ENCODE measurements around the gene ZFP69B.

DNA sequence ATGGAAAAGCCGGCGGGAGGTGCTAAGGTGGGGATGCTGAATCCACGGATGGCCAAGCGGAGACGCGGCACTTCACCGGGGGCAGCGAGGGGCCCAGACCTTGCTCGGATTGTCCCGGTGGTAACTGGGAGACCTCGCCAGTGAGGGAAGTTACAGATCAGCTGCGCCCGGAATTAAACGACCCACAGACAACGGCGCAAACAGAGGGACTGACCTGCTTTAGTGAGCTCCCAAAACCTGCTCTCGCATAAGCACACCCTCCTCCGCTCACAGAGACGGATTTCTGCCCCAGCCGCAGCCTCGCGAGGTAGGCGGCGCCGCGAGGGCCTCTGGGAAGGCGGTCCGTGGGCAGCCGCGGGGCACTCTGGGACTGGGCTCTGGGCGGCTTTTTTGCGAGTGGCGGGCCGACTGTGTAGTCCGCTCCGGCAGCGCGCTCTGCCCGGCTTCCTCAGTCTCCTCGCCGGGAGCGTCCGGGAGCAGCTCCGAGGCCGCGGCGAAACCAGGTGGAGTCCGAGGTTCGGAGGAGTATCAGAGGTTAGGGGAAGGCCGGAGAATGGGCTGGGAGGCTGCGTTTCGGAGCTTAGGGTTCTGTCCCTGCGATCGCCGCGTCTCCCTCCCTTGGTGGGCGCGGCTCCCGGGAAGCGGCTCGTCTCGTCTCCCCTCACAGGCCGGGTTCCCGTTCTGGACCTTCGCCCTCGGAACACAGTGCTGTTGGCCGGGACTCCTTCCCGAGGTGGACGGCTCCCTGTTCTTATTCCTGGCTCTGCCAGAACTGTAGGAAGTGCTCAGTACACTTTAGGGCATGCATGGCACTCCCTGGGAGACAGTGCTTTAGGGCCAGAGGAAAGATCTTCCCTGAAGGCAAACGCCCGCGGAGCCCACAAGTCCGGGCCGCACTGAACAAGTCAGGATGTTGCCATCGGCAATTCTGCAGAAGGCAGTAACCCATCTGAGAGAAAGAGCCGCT lies 58.4 kb downstream of the ZFP69B start, which contains the start of gene EXO5:
- TF ChIP-seq, protein P1, sequence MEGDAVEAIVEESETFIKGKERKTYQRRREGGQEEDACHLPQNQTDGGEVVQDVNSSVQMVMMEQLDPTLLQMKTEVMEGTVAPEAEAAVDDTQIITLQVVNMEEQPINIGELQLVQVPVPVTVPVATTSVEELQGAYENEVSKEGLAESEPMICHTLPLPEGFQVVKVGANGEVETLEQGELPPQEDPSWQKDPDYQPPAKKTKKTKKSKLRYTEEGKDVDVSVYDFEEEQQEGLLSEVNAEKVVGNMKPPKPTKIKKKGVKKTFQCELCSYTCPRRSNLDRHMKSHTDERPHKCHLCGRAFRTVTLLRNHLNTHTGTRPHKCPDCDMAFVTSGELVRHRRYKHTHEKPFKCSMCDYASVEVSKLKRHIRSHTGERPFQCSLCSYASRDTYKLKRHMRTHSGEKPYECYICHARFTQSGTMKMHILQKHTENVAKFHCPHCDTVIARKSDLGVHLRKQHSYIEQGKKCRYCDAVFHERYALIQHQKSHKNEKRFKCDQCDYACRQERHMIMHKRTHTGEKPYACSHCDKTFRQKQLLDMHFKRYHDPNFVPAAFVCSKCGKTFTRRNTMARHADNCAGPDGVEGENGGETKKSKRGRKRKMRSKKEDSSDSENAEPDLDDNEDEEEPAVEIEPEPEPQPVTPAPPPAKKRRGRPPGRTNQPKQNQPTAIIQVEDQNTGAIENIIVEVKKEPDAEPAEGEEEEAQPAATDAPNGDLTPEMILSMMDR (IDR thresholded peaks at IDR 0.05): no peak
- TF ChIP-seq POLR2A (IDR thresholded peaks at IDR 0.05; ENCODE audit: low read length) (peak; percentile 52), CEBPB (IDR thresholded peaks at IDR 0.05) (no peak), RNF2 (IDR thresholded peaks at IDR 0.05; ENCODE audit: borderline replicate concordance, low read depth) (no peak), SREBF2 (IDR thresholded peaks at IDR 0.05) (no peak)
- TF ChIP-seq, protein P2, sequence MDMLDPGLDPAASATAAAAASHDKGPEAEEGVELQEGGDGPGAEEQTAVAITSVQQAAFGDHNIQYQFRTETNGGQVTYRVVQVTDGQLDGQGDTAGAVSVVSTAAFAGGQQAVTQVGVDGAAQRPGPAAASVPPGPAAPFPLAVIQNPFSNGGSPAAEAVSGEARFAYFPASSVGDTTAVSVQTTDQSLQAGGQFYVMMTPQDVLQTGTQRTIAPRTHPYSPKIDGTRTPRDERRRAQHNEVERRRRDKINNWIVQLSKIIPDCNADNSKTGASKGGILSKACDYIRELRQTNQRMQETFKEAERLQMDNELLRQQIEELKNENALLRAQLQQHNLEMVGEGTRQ (IDR thresholded peaks at IDR 0.05): no peak
- TF ChIP-seq, protein P3, sequence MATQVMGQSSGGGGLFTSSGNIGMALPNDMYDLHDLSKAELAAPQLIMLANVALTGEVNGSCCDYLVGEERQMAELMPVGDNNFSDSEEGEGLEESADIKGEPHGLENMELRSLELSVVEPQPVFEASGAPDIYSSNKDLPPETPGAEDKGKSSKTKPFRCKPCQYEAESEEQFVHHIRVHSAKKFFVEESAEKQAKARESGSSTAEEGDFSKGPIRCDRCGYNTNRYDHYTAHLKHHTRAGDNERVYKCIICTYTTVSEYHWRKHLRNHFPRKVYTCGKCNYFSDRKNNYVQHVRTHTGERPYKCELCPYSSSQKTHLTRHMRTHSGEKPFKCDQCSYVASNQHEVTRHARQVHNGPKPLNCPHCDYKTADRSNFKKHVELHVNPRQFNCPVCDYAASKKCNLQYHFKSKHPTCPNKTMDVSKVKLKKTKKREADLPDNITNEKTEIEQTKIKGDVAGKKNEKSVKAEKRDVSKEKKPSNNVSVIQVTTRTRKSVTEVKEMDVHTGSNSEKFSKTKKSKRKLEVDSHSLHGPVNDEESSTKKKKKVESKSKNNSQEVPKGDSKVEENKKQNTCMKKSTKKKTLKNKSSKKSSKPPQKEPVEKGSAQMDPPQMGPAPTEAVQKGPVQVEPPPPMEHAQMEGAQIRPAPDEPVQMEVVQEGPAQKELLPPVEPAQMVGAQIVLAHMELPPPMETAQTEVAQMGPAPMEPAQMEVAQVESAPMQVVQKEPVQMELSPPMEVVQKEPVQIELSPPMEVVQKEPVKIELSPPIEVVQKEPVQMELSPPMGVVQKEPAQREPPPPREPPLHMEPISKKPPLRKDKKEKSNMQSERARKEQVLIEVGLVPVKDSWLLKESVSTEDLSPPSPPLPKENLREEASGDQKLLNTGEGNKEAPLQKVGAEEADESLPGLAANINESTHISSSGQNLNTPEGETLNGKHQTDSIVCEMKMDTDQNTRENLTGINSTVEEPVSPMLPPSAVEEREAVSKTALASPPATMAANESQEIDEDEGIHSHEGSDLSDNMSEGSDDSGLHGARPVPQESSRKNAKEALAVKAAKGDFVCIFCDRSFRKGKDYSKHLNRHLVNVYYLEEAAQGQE (IDR thresholded peaks at IDR 0.05): 0 out of 2 replicates have a peak, but pooled peaks have one; percentile 28
- TF ChIP-seq, protein P4, sequence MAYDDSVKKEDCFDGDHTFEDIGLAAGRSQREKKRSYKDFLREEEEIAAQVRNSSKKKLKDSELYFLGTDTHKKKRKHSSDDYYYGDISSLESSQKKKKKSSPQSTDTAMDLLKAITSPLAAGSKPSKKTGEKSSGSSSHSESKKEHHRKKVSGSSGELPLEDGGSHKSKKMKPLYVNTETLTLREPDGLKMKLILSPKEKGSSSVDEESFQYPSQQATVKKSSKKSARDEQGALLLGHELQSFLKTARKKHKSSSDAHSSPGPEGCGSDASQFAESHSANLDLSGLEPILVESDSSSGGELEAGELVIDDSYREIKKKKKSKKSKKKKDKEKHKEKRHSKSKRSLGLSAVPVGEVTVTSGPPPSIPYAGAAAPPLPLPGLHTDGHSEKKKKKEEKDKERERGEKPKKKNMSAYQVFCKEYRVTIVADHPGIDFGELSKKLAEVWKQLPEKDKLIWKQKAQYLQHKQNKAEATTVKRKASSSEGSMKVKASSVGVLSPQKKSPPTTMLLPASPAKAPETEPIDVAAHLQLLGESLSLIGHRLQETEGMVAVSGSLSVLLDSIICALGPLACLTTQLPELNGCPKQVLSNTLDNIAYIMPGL (CRISPR knock-in tag; IDR thresholded peaks at IDR 0.05; ENCODE audit: borderline replicate concordance): no peak

Measured in A549 (cell line).